ENCODE measurements around the gene TMEM266. TPM values are rescaled to one million over a fixed set of nuclear protein-coding genes. Genes with fewer than 3 reads are reported as not detected.
A peak's percentile ranks its signal among the peaks of the same experiment; 100 is the strongest.

The TMEM266 gene
- total RNA-seq, 1 experiment from 2014 or later: 1.1 TPM

DNA sequence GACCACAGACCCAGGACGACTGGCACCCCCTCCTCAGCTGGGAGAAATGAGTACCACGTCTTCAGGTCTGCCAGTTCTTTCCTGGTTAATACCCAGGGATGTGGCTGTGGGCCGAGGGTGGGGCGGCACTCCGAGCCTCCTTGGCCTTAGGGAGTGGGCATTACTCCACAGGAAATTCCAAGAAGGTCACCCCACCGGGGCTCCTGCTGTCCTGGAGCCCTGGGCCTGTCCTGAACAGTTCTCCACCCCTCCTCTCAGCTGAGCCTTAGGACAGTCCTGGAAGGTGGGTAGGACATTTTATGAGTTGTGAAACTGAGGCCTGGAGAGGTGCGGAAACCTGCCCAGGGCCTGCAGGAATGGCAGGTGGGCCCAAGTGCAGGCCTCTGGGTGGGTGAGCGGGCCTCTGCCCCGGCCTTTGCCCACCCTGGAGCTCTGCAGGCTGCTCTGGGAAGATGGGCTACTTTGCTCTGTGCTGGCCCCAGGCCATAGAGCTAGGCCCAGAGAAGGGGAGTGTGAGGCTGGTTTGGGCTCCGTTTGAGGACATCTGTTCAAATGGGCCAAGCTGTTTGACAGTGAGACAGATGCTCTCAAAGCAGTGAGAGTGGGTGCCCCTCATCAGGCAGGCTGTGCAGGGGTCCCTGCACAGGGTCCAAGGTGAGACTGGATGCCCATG is 103.1 kb downstream of the TMEM266 start:
- DNase-seq (ENCODE audit: low spot score): no peak

- DNase-seq (ENCODE audit: low spot score): no peak
Observed at GRCh38 chr15:76163457-76164295, 103.9 kb downstream of the TMEM266 start.

- no peak for DNase-seq (ENCODE audit: low spot score)
Observed at GRCh38 chr15:76164602-76165001, 104.8 kb downstream of the TMEM266 start.

DNA sequence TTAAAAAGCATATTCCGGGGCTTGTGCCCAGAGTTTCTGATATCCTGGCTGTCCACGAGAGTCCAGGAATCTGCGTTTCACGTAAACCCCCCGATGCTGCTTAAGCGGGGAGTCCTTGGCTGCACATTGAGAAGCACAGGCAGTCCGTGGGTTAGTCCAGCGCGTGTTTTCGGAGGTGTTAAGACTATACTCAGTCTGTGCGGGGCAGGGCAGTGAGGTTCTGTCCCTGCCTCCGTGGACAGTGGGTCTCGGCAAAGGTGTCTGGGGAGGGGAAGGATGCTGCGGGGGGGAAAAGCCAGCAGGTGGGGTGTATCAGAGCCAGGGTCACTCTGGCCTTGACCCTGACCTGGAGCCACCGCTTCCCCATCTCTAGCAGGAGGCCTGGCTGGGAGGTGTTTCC is 106.2 kb downstream of the TMEM266 start:
- DNase-seq (ENCODE audit: low spot score): no peak

GRCh38 chr15:76168237-76168984 is 108.6 kb downstream of the TMEM266 start:
- no peak for DNase-seq (ENCODE audit: low spot score)

GRCh38 chr15:76169018-76169417 is 109.2 kb downstream of the TMEM266 start:
- peak; percentile 33 for DNase-seq (ENCODE audit: low spot score)

DNA sequence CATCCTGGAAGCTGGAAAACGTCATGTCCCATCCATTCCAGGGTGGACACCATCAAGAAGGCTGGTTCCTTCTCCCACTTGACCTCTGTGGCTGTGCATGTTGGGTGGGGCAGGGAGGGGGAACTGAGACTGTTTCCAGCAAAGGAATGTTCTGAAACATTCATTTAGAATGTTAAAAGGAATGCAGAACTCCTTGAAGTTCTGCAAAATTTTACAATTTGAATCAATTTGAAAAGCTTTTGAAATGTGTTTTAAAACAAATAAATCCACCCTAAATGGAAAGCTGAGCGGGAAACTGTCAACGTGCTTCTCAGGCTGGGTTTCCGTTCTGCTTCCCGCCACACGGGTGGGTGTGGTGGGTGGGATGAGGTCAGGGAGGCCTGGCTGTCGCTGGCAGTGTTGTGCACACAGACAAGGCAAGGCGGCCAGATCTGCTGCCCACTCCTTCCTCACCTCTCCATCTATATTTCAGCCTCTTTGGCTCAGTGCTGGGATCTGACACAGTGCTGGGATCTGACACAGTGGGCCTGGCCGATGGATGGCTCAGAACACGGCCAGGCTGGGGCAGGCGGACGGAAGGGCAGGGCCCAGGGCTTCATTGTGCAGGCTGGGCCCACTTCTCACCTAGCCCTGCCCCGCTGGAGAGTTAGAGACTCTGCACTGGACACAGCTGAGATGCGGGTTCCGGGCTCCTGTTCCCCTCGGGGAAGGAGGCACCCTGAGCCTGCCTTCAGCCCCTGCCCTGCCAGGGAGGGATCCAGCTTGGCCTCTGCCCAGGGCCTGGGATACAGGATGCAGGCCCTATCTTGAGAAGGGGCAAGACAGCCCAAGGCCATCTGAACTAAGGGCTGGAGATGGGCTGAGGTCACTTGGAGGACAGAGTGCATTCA is 110.4 kb downstream of the TMEM266 start:
- DNase-seq (ENCODE audit: low spot score): no peak

GRCh38 chr15:76172782-76173181 is 113.0 kb downstream of the TMEM266 start:
- DNase-seq (ENCODE audit: low spot score): no peak

GRCh38 chr15:76173317-76173834 is 113.6 kb downstream of the TMEM266 start:
- no peak for DNase-seq (ENCODE audit: low spot score)

GRCh38 chr15:76174654-76175053 is 114.9 kb downstream of the TMEM266 start:
- no peak for DNase-seq (ENCODE audit: low spot score)

DNA sequence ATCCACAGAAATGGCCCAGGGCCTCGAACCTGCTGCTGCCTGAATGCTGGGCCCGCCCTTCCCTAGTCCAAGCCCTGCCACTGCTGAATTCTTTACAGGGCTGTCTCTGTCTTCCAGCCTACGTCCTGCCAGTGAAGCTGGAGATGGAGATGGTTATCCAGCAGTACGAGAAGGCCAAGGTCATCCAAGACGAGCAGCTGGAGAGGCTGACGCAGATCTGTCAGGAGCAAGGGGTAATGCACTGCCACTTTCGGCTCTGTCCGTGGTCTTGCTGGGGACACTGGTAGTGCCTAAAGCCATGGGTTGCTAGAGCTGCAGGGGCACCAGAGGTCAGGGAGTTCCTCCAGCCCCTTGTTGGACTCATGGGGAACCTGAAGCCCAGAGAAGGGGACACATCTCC is 115.7 kb downstream of the TMEM266 start:
- DNase-seq (ENCODE audit: low spot score): no peak

DNA sequence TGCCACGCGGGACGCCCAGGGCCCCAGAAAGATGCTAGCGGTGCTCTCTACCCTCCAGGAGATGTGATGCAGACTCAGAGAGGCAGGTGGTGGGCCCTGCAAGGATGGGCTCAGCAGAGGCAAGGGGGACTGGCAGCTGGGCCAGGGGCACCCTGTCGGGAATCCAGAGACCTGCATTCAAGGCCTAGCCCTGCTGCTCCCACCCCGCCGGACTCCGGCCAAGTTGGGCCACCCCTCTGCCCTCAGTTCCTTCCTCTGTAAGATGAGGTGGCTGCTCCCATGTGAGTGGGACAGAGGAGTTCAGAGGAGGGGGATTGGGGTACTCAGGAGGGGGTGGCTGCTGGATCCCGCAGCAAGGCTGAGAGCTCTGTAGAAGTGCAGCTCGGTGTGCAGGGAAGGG is 116.3 kb downstream of the TMEM266 start:
- DNase-seq (ENCODE audit: low spot score): no peak

DNA sequence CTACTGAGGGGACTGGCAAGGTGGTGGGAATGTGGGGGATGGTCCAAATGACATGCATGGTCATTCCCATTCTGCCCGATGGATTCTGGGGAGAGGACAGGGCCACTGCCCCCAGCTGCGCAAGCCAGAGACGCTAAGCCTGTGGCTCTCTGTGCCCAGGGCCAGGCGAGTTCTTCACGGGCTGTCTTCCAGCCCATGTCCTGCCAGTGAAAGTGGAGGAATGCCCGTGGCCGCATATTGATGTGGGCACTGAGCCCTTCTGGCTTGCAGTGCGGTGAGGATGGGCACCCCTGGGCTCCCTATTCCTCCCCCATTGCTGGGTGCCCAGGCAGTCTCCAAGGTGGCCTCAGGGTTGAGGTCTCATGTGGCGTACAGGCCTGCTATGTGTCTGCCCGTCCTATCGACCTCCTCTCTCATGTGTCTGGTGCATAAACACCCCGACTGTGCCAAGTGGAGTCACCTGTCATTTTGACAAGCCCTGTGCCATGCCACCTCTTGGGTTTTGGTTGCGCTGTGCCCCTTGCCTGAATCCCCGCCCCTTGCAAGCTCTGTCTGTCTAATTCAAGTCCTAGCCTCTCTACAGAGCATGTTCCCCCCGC is 116.8 kb downstream of the TMEM266 start:
- no peak for DNase-seq (ENCODE audit: low spot score)

DNA sequence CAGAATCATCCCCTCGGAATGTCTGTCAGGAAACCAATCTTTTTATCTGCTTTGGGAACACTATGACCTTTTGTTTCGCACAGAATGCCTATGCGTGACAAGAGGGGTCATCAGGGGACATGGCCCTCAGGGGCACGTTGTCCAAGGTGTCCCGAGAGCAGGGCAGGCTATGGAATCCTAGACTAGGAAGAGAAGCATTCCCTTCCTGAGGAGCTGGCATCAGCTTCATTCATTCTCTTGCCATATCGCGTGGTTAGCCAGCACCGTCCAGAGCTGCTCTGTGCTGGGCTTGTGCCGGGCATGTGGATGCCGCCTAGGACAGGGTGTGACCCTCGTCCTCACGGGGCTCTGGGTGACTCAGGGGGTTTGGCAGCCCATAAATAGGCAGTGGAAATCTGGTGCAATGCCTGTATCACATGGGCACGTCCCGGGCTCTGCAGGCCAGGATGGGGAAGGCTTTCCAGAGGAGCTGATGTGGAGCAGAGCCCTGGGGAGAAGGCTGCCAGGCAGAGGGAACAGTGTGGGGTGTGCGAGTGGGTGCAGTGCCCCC is 117.8 kb downstream of the TMEM266 start:
- DNase-seq (ENCODE audit: low spot score): peak; percentile 72

DNA sequence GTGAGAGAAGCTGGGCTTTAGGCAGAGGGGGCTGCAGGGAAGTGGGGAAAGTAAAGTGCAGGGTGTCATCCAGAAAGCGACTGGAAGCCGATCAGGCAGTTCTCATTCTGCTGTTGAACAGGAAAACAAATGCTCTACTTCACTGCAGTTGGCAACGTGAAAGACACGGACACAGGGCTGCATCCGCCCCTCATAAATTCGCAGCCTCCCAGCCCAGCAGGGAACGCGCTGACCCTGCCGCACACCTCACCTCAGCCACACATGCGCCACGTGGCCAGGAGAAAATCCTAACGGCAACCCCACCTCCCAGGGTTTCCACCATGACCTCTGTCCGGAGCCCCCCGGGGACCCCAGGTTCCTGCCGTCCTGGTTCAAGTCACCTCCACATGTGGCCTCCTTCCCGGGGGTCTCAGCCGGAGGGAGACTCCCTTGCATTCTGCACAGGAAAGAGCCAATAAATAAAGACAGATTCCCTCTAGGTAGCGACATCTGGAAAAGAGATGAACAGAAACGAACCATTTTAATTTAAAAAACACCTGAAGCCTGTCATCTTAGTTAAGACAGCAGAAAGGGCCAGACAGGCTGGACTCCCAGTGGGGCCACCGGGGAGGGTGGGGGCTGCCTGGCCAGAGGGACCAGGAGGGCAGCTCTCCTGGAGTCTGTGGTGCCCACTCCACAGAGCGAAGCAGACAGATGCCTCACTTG is 118.7 kb downstream of the TMEM266 start:
- no peak for DNase-seq (ENCODE audit: low spot score)

DNA sequence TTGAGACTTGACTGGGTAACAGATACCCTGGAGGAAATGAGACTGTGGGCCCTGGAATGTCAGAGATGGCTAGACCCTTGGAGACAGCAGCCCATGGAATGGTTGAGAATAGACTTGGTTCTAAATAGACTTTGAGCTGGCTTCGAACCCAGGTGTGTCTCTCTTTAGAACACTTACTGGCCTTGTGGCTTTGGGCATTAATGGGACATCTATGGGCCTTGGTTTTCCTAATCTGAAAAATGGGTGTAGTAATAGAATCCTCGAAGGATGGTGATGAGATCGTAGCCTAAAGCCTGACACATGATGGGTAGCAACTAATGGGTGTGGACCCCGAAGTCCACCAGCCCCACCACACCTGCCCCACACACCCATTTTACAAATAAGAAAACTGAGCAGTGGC is 119.2 kb downstream of the TMEM266 start:
- DNase-seq (ENCODE audit: low spot score): no peak

- no peak for DNase-seq (ENCODE audit: low spot score)
Observed at GRCh38 chr15:76180321-76180720, 120.5 kb downstream of the TMEM266 start.

DNA sequence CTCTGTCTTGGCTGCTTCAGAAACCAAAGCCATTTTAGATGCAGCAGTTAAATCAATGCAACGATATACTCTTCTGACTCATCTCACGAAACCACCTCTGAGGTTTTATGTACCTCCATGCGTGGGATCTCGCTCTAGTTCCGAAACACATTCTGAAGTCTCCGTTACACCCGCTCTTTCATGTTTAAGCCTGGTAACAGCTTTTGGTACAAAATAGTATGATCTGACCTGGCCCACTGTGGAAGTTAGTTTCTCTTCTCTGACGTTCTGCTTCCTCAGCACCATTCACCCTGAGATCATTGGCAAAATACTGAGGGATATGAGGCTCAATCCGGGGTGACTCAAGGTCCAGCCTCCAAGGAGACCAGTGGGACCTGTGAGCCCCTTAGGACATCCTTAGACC is 121.9 kb downstream of the TMEM266 start:
- no peak for DNase-seq (ENCODE audit: low spot score)

GRCh38 chr15:76183930-76184649 is 124.3 kb downstream of the TMEM266 start:
- peak; percentile 34 for DNase-seq (ENCODE audit: low spot score)

Measured in A172 (cell line).